HFFc6 (cell line): ENCODE measurements around the gene FREM3. TPM values are rescaled to one million over a fixed set of nuclear protein-coding genes. Genes with fewer than 3 reads are reported as not detected.

Experiments
- DNase-seq: peaks from one replicate; pipeline ENCODE4 v3.0.0-alpha.2; 2018
- H3K27ac Mint-ChIP-seq: 2 replicates; pipeline ENCODE4 v1.8.0; 2020; ENCODE audit warnings: mild to moderate bottlenecking, mixed read lengths
- H3K27me3 Mint-ChIP-seq: 2 replicates; pipeline ENCODE4 v1.8.0; 2021; ENCODE audit warnings: mild to moderate bottlenecking, moderate library complexity, mixed read lengths; ENCODE audit not compliant: insufficient read depth
- H3K36me3 Mint-ChIP-seq: 2 replicates; pipeline ENCODE4 v1.8.0; 2021; ENCODE audit warnings: low read depth, mixed read lengths
- H3K4me1 Mint-ChIP-seq: 2 replicates; pipeline ENCODE4 v1.8.0; 2020; ENCODE audit warnings: low read depth, mixed read lengths
- H3K4me3 Mint-ChIP-seq: 2 replicates; pipeline ENCODE4 v1.8.0; 2020; ENCODE audit warnings: mild to moderate bottlenecking, moderate library complexity, mixed read lengths
- H3K9me3 Mint-ChIP-seq: 2 replicates; pipeline ENCODE4 v1.8.0; 2020; ENCODE audit warnings: mild to moderate bottlenecking, mixed read lengths
- CTCF ChIP-seq: fragments of 200-600 bp; sonication (generic); IDR thresholded peaks from 2 replicates; pipeline ENCODE4 v1.5.0; 2021; ENCODE audit warnings: antibody characterized with exemption, mild to moderate bottlenecking
- total RNA-seq, 6 experiments: library from RNA; stranded (reverse); fragmentation: NEBNext Ultra II Directional; extraction: Animal tissue kit (Norgen Biotek cat#: 25700); gene quantifications; 2 replicates in 1 of 6; 3 replicates in 5 of 6; pipeline ENCODE4 v1.2.3, GENCODE V29; 2021

Gene FREM3
- total RNA-seq, 6 experiments from 2014 or later = not detected

DNA sequence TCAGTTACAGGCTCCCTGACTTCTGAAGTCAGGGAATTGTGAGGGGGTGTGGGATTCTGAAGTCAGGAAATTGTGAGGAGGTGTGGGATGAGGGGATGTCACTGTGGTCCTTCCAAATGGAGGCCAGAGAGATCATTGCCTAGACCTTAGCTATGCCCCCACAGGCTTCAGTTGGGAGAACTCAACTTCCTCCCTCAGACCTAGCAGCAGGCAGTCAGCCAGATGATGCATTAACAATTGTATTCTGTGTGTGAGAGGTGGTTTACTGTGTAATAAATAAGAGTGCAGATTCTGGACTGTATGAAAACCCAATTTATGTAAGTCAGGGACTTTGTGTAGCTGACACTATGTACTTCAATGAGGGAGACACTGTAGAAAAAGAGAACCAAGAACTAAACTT, 65.7 kb downstream of the FREM3 start:
- no peak for TF ChIP-seq CTCF
- Mint-ChIP-seq H3K4me1 (no peaks in the 10 kb centered on the region), H3K4me3 (no peak overlapping the region), H3K36me3 (no peaks in the 10 kb centered on the region), H3K27me3 (no peaks in the 10 kb centered on the region), H3K9me3 (peaks cover 7% of the 10 kb centered on the region), H3K27ac (no peak overlapping the region)
- DNase-seq = no peak

GRCh38 chr4:143633833-143634232, 66.6 kb downstream of the FREM3 start:
- Mint-ChIP-seq H3K4me3 (no peak overlapping the region), H3K9me3 (peaks cover 7% of the 10 kb centered on the region), H3K27me3 (no peaks in the 10 kb centered on the region), H3K27ac (no peak overlapping the region), H3K4me1 (no peaks in the 10 kb centered on the region), H3K36me3 (no peaks in the 10 kb centered on the region)
- TF ChIP-seq CTCF = no peak
- no peak for DNase-seq

DNA sequence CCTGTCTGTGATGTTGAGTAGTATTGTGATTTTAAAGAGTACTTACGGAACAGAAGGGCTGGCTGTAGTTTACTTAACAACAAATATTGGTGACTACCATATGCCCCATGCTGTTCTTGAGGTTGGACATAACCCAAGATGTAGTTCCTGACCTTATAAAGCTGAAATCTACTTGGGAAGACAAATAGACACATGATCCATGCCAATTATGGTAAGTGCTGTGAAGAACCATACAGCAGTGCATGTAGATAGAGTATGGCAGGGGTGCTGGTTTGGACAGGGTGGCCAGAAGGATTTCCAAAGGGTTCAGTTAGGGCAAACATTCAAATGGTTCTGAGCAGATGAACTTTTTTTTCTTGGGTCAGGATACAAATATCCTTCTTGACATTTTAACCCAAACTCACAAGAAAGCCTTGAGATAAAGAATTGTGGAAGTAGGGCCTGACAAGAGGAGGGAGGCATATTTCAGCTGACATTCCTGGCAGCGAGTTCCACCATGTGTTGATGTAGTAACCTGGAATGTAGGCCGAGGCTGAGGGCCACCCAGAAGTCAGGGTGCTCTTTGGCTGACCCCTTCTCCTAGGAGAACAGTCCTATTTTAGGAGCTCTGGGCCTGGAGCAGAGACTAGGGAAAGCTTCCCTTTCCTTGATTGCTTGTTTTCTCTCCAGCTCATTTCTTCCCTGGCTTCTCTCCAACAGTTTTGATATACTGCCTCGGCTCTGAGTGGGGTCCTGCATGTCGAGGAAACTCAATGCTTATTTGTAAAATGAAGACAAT, 74.2 kb downstream of the FREM3 start:
- DNase-seq = no peak

DNA sequence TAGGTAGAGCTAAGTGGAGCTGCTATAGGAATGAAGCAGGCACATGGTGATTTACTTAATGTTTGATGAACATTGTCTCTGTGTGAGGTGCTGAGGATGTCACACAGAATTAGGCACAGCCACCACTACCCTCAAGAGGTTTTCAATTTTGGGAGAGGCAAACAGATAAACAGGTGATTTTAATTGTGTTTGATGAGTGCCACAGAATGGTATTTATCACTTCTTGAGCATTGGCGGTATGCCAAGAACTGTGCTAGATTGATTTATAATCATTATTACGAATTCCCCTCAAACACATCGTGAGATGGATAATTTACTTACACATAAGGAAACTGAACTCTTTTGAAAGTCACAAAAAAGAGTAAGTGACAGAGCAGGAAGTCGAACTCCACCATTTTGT, 74.8 kb downstream of the FREM3 start:
- Mint-ChIP-seq H3K27ac (no peak overlapping the region), H3K27me3 (no peaks in the 10 kb centered on the region), H3K4me1 (no peaks in the 10 kb centered on the region), H3K4me3 (no peak overlapping the region), H3K9me3 (no peaks in the 10 kb centered on the region), H3K36me3 (no peaks in the 10 kb centered on the region)
- DNase-seq = no peak
- no peak for TF ChIP-seq CTCF

More for the DNA sequence above, 74.2 kb downstream of the FREM3 start:
- TF ChIP-seq CTCF = no peak
- Mint-ChIP-seq H3K4me3 (no peak overlapping the region), H3K36me3 (no peaks in the 10 kb centered on the region), H3K9me3 (peaks cover under 1% of the 10 kb centered on the region; the same call in 1 of the 2 replicates), H3K27me3 (no peaks in the 10 kb centered on the region), H3K27ac (no peak overlapping the region), H3K4me1 (no peaks in the 10 kb centered on the region)

DNA sequence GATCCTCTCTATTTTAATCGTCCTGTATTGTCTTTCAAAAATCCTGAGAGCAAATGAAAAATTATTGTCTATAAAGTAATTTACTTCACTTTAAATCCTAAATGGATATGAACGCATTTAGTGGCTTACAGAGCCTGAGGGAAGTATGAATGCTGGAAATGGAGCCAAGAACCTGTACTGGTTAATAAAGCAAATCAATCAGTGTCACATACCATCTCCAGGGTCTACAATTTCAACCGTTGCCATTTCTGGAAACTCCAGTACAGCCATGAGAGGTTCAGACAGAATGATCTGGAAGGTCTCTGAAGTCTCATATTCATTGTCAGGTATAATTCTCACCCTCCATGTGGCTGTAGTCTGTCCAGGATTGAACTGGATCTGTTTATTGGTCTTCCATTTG, 76.6 kb downstream of the FREM3 start:
- Mint-ChIP-seq H3K4me1 (no peaks in the 10 kb centered on the region), H3K27ac (no peak overlapping the region), H3K27me3 (no peaks in the 10 kb centered on the region), H3K4me3 (no peak overlapping the region), H3K9me3 (no peaks in the 10 kb centered on the region; the same call in 1 of the 2 replicates), H3K36me3 (no peaks in the 10 kb centered on the region)
- TF ChIP-seq CTCF = no peak
- DNase-seq = no peak
